PFSK-1 (cell line): ENCODE data around the gene PSME1.

Source experiments
- FOXP2 ChIP-seq: optimal IDR thresholded peaks from 2 replicates; pipeline ENCODE3; 2011; ENCODE audit warnings: borderline replicate concordance, control low read depth, inconsistent platforms; ENCODE audit not compliant: insufficient read depth; ENCODE audit errors: extremely low read length, extremely low read depth
- POLR2AphosphoS5 ChIP-seq: IDR thresholded peaks from 2 replicates; pipeline ENCODE4 v1.6.1; 2012; ENCODE audit warnings: low read depth, mild to moderate bottlenecking, control low read depth, low read length, moderate library complexity
- SIN3A ChIP-seq: IDR thresholded peaks from 2 replicates; pipeline ENCODE4 v1.6.1; 2012; ENCODE audit warnings: mild to moderate bottlenecking, low read length, moderate library complexity, borderline replicate concordance; ENCODE audit not compliant: insufficient read depth
- TAF1 ChIP-seq: IDR thresholded peaks from 2 replicates; pipeline ENCODE4 v1.6.1; 2012; ENCODE audit warnings: low read length, control low read depth, borderline replicate concordance; ENCODE audit not compliant: insufficient read depth
- TF ChIP-seq, protein P1 (sequence below), 2 experiments: IDR thresholded peaks; 2 replicates each; pipeline versions ENCODE4 v1.6.1 to v1.8.0; 2011 to 2012; ENCODE audit warnings: low read depth in 2 of 2, low read length in 2 of 2, control low read depth in 1 of 2, inconsistent platforms in 1 of 2, mild to moderate bottlenecking in 1 of 2, moderate library complexity in 1 of 2; ENCODE audit not compliant: insufficient read depth in 1 of 2

Gene PSME1

DNA sequence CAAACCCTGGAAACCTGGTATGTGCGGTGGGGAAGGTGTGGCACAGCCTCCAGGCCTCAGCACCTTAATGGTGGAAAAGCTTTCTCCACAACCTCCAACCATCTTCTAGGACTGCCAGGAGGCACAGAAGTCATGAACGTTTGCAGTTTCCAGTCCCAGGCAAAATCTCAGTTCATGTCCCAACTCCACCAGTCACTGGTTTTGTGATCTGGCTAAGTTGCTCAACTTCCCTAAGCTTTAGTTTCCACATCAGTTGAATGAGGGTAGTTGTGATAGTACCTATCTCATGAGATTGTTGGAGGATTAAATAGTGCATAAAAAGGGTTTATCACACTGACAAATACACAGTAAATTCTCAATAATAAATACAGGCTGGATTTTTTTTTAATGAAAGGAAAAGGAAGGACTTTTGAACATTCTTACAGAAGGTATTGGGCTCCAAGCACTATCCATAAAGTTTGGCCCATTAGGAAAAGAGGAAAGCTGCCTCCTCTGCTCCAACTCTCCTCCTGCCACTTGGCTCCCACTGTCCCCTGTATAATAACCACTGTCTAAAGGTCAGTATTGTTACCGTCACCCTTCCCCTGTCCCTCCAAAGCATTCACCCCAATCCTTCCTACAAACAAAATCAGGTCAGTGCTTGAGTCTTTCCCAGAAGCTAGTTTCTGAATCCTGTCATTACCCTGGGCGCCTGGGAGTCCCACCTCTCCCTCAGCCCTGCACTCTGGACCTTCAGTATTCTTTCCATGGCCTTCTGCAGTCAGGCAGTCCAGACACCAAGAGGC, 35.6 kb upstream of the PSME1 start:
- TF ChIP-seq, protein P1, sequence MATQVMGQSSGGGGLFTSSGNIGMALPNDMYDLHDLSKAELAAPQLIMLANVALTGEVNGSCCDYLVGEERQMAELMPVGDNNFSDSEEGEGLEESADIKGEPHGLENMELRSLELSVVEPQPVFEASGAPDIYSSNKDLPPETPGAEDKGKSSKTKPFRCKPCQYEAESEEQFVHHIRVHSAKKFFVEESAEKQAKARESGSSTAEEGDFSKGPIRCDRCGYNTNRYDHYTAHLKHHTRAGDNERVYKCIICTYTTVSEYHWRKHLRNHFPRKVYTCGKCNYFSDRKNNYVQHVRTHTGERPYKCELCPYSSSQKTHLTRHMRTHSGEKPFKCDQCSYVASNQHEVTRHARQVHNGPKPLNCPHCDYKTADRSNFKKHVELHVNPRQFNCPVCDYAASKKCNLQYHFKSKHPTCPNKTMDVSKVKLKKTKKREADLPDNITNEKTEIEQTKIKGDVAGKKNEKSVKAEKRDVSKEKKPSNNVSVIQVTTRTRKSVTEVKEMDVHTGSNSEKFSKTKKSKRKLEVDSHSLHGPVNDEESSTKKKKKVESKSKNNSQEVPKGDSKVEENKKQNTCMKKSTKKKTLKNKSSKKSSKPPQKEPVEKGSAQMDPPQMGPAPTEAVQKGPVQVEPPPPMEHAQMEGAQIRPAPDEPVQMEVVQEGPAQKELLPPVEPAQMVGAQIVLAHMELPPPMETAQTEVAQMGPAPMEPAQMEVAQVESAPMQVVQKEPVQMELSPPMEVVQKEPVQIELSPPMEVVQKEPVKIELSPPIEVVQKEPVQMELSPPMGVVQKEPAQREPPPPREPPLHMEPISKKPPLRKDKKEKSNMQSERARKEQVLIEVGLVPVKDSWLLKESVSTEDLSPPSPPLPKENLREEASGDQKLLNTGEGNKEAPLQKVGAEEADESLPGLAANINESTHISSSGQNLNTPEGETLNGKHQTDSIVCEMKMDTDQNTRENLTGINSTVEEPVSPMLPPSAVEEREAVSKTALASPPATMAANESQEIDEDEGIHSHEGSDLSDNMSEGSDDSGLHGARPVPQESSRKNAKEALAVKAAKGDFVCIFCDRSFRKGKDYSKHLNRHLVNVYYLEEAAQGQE (IDR thresholded peaks at IDR 0.05; ENCODE audit: insufficient read depth in 1 of 2, low read depth in 2 of 2, low read length in 2 of 2), result no peak
- no peak for TF ChIP-seq SIN3A
- no peak for TF ChIP-seq FOXP2
- no peak for TF ChIP-seq TAF1
- TF ChIP-seq POLR2AphosphoS5, result no peak

DNA sequence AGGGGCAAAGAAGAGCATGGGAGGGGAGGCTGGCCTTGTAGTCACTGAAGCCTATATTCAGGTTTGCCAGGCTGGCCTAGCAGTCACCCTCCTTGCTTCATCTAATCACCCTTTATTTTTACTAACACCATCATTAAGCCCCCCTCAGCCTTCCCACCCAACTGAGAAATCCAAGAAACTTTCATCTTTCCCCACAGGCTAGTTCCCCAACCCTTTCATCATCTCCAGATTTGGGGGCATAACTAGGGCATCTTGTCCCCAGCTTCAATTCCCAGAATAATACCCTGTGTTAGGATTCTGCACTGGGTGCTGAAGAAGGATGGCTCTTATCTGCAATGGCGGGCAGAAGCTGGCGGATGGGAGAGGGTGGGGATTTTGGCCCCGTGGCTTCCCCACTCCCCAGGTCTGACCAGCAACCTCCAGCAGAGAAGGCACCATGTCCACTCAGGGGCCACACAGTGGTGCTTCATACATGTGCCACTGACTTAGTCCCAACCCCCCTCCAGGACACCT, 35.0 kb upstream of the PSME1 start:
- no peak for TF ChIP-seq SIN3A
- TF ChIP-seq FOXP2, result no peak
- TF ChIP-seq TAF1, result no peak
- TF ChIP-seq, protein P1 (IDR thresholded peaks at IDR 0.05; ENCODE audit: insufficient read depth in 1 of 2, low read depth in 2 of 2, low read length in 2 of 2), result no peak
- TF ChIP-seq POLR2AphosphoS5, result no peak

DNA sequence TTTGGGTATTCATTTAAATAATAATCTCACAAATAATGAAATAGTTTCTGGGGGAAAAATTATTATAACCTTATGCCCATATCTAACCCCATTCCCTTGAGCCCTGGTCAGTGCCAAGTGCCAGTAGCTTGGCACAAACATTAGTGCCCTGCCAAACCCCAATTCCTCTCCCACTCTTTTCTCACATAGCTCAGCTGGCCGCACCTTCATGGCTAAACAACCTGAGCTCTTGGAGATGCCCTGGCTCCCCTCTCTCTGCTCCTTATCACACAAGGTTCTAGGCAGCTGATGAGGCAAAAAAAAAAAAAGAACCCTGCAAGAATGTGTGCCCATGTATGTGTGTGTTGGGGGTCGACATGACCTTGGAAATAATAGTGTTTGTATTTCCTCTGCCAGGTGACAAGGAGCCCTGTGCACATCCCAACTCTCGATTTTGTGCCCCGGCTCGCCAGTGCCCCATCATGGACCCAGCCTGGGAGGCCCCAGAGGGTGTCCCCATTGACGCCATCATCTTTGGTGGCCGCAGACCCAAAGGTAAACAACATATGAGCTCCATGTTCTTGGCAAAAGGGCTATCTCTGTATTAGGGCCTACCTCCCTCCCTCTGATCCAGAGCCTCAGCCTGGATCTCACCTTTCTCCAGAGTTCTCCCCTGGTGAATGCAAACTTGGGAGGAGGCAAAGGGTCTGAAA, 33.5 kb upstream of the PSME1 start:
- TF ChIP-seq SIN3A (no peak), FOXP2 (no peak), TAF1 (no peak), POLR2AphosphoS5 (no peak)
- TF ChIP-seq, protein P1 (IDR thresholded peaks at IDR 0.05; ENCODE audit: insufficient read depth in 1 of 2, low read depth in 2 of 2, low read length in 2 of 2), result no peak

DNA sequence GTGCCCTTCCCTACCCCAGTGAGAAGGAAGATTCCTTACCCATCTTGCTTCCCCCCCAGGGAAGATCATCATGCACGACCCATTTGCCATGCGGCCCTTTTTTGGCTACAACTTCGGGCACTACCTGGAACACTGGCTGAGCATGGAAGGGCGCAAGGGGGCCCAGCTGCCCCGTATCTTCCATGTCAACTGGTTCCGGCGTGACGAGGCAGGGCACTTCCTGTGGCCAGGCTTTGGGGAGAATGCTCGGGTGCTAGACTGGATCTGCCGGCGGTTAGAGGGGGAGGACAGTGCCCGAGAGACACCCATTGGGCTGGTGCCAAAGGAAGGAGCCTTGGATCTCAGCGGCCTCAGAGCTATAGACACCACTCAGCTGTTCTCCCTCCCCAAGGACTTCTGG, 32.5 kb upstream of the PSME1 start:
- TF ChIP-seq SIN3A, result no peak
- TF ChIP-seq, protein P1 (IDR thresholded peaks at IDR 0.05; ENCODE audit: insufficient read depth in 1 of 2, low read depth in 2 of 2, low read length in 2 of 2), result no peak
- no peak for TF ChIP-seq FOXP2
- TF ChIP-seq TAF1, result no peak
- TF ChIP-seq POLR2AphosphoS5, result no peak
